Measurements from ENCODE around the gene PSEN2. TPM values are rescaled to one million over a fixed set of nuclear protein-coding genes. Genes with fewer than 3 reads are reported as not detected.

The PSEN2 gene
- total and polyA plus RNA-seq, 2 donors (not counting 1 experiment from before 2014, with no cell fraction given), result 19.5 to 41.8 TPM

DNA sequence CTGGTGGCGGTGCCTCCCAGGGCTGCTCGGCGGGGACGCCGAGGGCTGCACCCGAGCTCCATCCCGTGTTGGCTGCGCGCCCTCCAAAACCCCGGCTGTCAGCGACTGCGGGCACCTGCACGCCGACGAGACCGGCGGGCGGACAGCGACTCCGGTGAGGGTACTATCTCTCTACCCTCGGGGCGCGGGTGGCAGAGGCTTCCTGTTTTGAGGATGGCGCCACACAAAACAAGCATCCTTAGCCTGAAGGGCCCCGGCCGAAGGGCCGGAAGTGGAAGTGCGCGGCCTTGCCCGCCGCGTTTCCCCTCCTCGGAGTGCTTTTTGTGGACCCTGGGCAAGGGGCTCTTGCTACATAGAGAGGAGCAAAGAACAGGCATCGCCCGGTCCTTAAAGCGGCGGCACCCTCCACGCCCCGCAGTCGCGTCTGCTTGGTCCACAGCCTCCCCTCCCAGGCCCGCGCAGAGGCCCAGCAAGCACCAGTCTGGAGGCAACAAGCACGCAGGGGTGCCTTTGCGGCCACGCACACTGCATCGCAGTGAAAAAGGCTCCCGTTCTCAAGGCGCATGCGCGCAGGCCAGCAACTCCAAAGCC lies 69.1 kb downstream of the PSEN2 start:
- Histone ChIP-seq H2AFZ (ENCODE audit: low read length) (peak overlapping the region; percentile 51), H3K4me3 (replicated peaks in 1 of 4; ENCODE audit: control extremely low read depth in 1 of 4, insufficient read depth in 1 of 4, low read depth in 3 of 4, low read length in 4 of 4) (peak overlapping the region; percentile 52 to 81 (median 62)), H3K4me2 (ENCODE audit: extremely low read depth, insufficient read depth, low read length) (peak overlapping the region; percentile 90), H3K79me2 (ENCODE audit: control insufficient read depth, insufficient read depth, low read length) (no peaks in the 10 kb centered on the region), H3K36me3 (ENCODE audit: control insufficient read depth, insufficient read depth, low read length) (no peaks in the 10 kb centered on the region), H3K27me3 (ENCODE audit: control insufficient read depth, insufficient read depth, low read length) (no peaks in the 10 kb centered on the region), H3K9ac (ENCODE audit: insufficient read depth, low read length) (peak overlapping the region; percentile 70), H3K9me3 (ENCODE audit: control insufficient read depth, insufficient read depth, low read depth, low read length) (no peaks in the 10 kb centered on the region), H3K4me1 (ENCODE audit: control insufficient read depth, extremely low read depth, insufficient read depth, low read length) (peaks cover 7% of the 10 kb centered on the region), H3K27ac (ENCODE audit: insufficient read depth, low read length) (peak overlapping the region; percentile 87), H4K20me1 (ENCODE audit: control insufficient read depth, extremely low read depth, insufficient read depth, low read length) (no peaks in the 10 kb centered on the region)
- DNase-seq (ENCODE audit: low read depth in 2 of 2), result no peak
- no peak for TF ChIP-seq EZH2 (IDR thresholded peaks at IDR 0.05; ENCODE audit: low read length, missing control alignments)
- TF ChIP-seq, protein P1, sequence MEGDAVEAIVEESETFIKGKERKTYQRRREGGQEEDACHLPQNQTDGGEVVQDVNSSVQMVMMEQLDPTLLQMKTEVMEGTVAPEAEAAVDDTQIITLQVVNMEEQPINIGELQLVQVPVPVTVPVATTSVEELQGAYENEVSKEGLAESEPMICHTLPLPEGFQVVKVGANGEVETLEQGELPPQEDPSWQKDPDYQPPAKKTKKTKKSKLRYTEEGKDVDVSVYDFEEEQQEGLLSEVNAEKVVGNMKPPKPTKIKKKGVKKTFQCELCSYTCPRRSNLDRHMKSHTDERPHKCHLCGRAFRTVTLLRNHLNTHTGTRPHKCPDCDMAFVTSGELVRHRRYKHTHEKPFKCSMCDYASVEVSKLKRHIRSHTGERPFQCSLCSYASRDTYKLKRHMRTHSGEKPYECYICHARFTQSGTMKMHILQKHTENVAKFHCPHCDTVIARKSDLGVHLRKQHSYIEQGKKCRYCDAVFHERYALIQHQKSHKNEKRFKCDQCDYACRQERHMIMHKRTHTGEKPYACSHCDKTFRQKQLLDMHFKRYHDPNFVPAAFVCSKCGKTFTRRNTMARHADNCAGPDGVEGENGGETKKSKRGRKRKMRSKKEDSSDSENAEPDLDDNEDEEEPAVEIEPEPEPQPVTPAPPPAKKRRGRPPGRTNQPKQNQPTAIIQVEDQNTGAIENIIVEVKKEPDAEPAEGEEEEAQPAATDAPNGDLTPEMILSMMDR (conservative IDR thresholded peaks at IDR 0.05 in 1 of 2, IDR thresholded peaks at IDR 0.05 in 1 of 2; ENCODE audit: low read depth in 1 of 2, low read length in 2 of 2), result no peak

DNA sequence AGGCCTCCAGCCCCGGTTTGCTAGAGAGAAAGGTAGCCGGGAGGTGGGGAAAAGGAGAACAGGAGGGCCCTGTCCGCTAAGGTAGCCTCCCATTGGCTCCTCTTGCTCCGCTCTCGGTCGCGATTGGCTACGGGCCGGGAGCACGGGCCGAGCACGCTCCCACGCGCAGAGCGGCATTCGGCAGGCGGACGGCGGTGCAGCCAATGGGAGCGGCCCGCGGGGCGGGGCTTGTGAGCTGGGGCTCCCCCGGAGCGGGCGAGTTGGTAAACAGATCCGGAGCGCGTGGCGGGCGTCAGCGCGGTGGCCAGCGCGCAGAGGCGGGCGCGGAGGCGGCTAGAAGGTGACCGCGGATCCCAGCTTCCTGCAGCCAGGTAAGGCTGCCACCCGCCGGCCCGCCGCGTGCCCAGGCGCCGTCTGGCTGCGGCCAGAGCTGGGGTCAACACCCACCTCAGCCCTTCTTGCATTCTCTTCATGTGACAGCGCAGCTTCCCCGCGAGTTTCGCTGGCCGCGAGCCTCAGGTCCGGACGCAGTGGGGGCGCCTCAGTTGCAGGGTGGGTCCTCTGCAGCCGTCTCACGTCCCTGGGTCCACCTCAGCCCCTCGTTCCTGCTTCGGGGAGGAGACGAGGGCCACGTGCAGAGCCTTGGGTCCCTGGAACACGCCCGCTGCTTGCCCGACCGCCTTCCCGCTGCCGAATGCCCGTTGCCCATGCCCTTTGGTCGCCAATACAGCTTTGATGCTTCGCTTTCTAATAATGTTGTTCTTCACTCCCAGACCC lies 69.8 kb downstream of the PSEN2 start, which contains the start of gene COQ8A:
Gene COQ8A, plus strand, starts transcription at position 266 of the 777 bp plus-strand sequence. CDS start 21,092 bp downstream, outside the sequence.
- peak; percentile 99 for DNase-seq (ENCODE audit: low read depth in 2 of 2)
- Histone ChIP-seq H2AFZ (ENCODE audit: low read length) (peak within 1 kb of the TSS; percentile 79), H3K4me1 (ENCODE audit: control insufficient read depth, extremely low read depth, insufficient read depth, low read length) (peaks cover 7% of the 10 kb centered on the region), H3K9me3 (ENCODE audit: control insufficient read depth, insufficient read depth, low read depth, low read length) (no peaks in the 10 kb centered on the region), H3K79me2 (ENCODE audit: control insufficient read depth, insufficient read depth, low read length) (no peaks in the 10 kb centered on the region), H3K4me3 (replicated peaks in 1 of 4; ENCODE audit: control extremely low read depth in 1 of 4, insufficient read depth in 1 of 4, low read depth in 3 of 4, low read length in 4 of 4) (peak within 1 kb of the TSS; percentile 69 to 81 (median 72)), H3K27ac (ENCODE audit: insufficient read depth, low read length) (peak within 1 kb of the TSS; percentile 87), H3K9ac (ENCODE audit: insufficient read depth, low read length) (peak within 1 kb of the TSS; percentile 70), H3K4me2 (ENCODE audit: extremely low read depth, insufficient read depth, low read length) (peak within 1 kb of the TSS; percentile 91), H3K36me3 (ENCODE audit: control insufficient read depth, insufficient read depth, low read length) (no peaks in the 10 kb centered on the region), H4K20me1 (ENCODE audit: control insufficient read depth, extremely low read depth, insufficient read depth, low read length) (no peaks in the 10 kb centered on the region), H3K27me3 (ENCODE audit: control insufficient read depth, insufficient read depth, low read length) (no peaks in the 10 kb centered on the region)
- no peak for TF ChIP-seq EZH2 (IDR thresholded peaks at IDR 0.05; ENCODE audit: low read length, missing control alignments)
- TF ChIP-seq, protein P1 (conservative IDR thresholded peaks at IDR 0.05 in 1 of 2, IDR thresholded peaks at IDR 0.05 in 1 of 2; ENCODE audit: low read depth in 1 of 2, low read length in 2 of 2), result no peak

DNA sequence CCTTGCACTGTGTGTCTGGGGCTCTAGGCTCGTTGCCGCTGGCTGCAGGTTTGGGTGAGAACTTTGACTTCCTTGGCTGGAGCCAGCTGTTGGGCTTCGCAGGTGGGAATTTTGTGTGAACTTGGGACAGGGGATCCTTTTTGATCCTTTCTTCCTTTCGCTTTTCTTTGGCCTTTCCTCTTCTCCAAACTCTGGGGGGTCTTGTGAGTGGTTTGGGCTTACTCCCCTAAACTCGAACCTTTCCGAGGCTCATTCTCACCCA lies 70.3 kb downstream of the PSEN2 start:
- Histone ChIP-seq H3K36me3 (ENCODE audit: control insufficient read depth, insufficient read depth, low read length) (no peaks in the 10 kb centered on the region), H2AFZ (ENCODE audit: low read length) (peak overlapping the region; percentile 79), H3K9me3 (ENCODE audit: control insufficient read depth, insufficient read depth, low read depth, low read length) (no peaks in the 10 kb centered on the region), H3K9ac (ENCODE audit: insufficient read depth, low read length) (peak overlapping the region; percentile 55), H4K20me1 (ENCODE audit: control insufficient read depth, extremely low read depth, insufficient read depth, low read length) (no peaks in the 10 kb centered on the region), H3K4me3 (replicated peaks in 1 of 4; ENCODE audit: control extremely low read depth in 1 of 4, insufficient read depth in 1 of 4, low read depth in 3 of 4, low read length in 4 of 4) (peak overlapping the region; percentile 69 to 81 (median 72)), H3K27me3 (ENCODE audit: control insufficient read depth, insufficient read depth, low read length) (no peaks in the 10 kb centered on the region), H3K4me1 (ENCODE audit: control insufficient read depth, extremely low read depth, insufficient read depth, low read length) (peaks cover 7% of the 10 kb centered on the region), H3K4me2 (ENCODE audit: extremely low read depth, insufficient read depth, low read length) (peak overlapping the region; percentile 91), H3K27ac (ENCODE audit: insufficient read depth, low read length) (no peak overlapping the region), H3K79me2 (ENCODE audit: control insufficient read depth, insufficient read depth, low read length) (no peaks in the 10 kb centered on the region)
- TF ChIP-seq EZH2 (IDR thresholded peaks at IDR 0.05; ENCODE audit: low read length, missing control alignments), result no peak
- TF ChIP-seq, protein P1 (conservative IDR thresholded peaks at IDR 0.05 in 1 of 2, IDR thresholded peaks at IDR 0.05 in 1 of 2; ENCODE audit: low read depth in 1 of 2, low read length in 2 of 2), result no peak
- DNase-seq (ENCODE audit: low read depth in 2 of 2), result no peak
